AG09319 (cell line): ENCODE results near the gene OR52B4.
"Not testable (repeated sequence)": the region's sequence is repeated elsewhere in the genome, so short reads cannot be mapped to it uniquely, and the experiment has no call there.

ENCODE experiments used
- DNase-seq: peaks from one replicate; pipeline ENCODE4 v3.0.0-alpha.2; 2010; ENCODE audit warnings: low read depth; ENCODE audit errors: extremely low read depth
- CTCF ChIP-seq: IDR thresholded peaks from 2 replicates; pipeline ENCODE4 v1.5.1; 2011; ENCODE audit warnings: low read depth, mild to moderate bottlenecking, inconsistent platforms, low read length, moderate library complexity

Gene OR52B4

GRCh38 chr11:4385978-4386740, 18.0 kb upstream of the OR52B4 start:
- TF ChIP-seq CTCF, result no peak
- DNase-seq, result no peak

GRCh38 chr11:4381901-4382300, 13.7 kb upstream of the OR52B4 start:
- no peak for TF ChIP-seq CTCF
- no peak for DNase-seq

GRCh38 chr11:4375431-4376140, 7.4 kb upstream of the OR52B4 start:
- TF ChIP-seq CTCF, result no peak
- no peak for DNase-seq

- no peak for TF ChIP-seq CTCF
- no peak for DNase-seq
Observed at GRCh38 chr11:4370166-4370565, 2.0 kb upstream of the OR52B4 start.

GRCh38 chr11:4348142-4348541, 20.0 kb downstream of the OR52B4 start:
- not testable (repeated sequence) for DNase-seq

- not testable (repeated sequence) for DNase-seq
Observed at GRCh38 chr11:4345366-4345765, 22.8 kb downstream of the OR52B4 start.

GRCh38 chr11:4334356-4334755, 33.8 kb downstream of the OR52B4 start:
- not testable (repeated sequence) for DNase-seq
